Frontal cortex (tissue), 4 donors: ENCODE results near the gene MOB2. TPM values are rescaled to one million over a fixed set of nuclear protein-coding genes. Genes with fewer than 3 reads are reported as not detected.
"Not testable (repeated sequence)": the region's sequence is repeated elsewhere in the genome, so short reads cannot be mapped to it uniquely, and the experiment has no call there.

Experiments
- DNase-seq, 2 donors: peaks; one replicate each; pipeline ENCODE4 v3.0.0; 2012; ENCODE audit warnings: low spot score in 2 of 2
- FAIRE-seq: peaks from 2 replicates; lab custom pipeline; 2012; peaks lifted over from hg19 to GRCh38; lab: Jason Lieb, UNC
- total RNA-seq: library from RNA; depleted of rRNA; stranded (reverse); fragments of >200 nt; gene quantifications from one replicate; pipeline ENCODE4 v1.2.3, GENCODE V29; 2014
- donor health status: control.
- donor health status: control.
- donor health status: control.

The MOB2 gene
- total RNA-seq, 1 donor from 2014 or later: 15.1 TPM

DNA sequence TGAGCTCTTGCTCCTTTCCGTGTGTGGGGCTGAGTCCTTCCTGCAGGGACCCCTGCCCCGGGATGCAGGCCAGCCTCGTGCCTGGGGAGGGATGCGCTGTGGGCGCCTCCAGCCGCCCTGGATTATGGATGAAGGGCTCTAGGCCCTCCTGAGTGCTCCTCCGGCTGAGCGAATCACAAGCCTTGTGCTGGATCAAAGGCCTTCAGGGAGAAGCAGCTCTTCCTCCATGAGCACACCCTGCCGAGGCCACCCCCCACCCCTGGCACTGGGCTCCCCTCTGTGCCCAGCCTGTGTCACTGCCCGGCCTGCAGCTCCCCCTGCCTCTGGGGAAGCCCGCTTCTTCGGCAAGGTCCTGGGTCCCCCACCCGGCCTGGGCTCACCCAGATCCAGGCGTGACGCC, 53.0 kb downstream of the MOB2 start:
- DNase-seq (no peak), FAIRE-seq (no peak)

DNA sequence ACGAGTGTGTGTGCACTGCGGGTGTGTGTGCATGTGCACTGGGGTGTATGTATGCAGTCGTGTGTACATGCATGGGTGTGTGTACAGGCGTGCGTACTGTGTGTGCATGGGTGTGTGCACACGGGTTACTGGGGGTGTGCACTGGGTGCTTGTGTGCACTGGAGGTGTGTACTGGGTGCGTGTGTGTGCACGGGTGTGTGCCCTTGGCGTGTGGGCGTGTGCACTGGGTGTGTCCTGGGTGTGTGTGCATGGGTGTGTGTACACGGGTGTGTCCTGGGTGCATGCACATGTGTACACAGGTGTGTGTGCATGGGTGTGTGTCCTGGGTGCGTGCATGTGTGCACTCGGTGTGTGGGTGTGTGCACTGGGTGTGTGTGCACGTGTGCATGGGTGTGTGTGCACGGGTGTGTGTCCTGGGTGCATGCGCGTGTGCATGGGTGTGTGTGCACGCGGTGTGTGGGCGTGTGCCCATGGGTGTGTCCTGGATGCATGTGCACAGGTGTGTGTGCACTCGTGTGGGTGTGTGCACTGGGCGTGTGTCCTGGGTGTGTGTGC, 57.7 kb downstream of the MOB2 start:
- no peak for DNase-seq
- no peak for FAIRE-seq

DNA sequence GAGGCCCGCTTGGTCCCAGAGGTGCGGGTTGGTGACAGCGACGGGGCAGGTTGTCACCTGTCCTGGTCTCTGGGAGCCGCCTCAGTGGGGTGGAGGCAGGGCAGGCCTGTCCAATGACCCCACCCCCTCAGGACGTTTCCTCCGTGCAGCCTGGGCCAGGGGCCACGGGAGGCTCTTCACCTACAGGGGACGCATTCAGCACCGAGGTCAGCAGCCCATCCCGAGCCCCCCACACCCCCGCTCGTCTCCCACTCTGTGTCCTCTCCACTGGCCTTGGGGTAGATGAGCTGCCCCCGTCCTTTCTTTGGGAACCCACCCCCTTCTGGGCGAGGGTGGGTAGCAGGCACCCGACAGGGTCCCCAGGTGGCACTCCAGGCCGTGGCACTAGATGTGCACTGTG, 61.1 kb downstream of the MOB2 start:
- no peak for FAIRE-seq
- DNase-seq: no peak

DNA sequence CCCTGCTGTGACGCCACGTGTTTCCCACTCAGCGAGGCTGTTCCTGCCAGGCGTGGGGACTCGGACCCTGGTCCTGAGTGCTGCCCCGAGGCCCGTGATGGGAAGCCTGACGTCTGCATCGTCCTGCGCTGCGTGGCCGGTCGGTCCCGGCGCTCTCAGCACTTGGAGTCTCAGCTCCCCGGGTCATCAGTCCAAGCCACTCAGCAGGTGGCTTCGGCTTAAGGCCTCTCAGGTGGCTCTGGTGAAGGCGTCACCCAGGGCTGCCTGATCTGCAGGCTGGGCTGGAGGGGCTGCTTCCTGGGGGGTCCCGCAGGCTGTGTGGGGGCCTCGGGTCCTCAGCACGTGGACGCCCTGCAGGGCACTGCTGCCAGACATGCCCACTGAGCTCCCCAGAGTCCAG, 61.6 kb downstream of the MOB2 start:
- DNase-seq (no peak), FAIRE-seq (no peak)

DNA sequence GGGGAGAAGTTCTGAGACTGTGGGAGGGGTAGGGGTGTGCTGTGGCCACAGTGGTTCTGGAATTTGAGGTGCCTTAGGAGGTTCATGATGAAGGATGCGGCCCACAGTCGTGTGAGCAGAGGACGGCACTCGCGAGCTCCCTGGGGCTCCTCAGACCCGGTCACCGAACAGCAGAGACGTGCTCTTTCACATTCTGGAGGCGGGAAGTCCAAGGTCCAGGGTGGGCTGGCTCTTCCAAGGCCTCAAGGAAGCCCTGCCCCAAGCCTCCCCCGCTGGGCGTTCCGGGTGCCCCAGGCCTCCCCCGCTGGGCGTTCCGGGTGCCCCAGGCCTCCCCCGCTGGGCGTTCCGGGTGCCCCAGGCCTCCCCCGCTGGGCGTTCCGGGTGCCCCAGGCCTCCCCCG, 63.2 kb downstream of the MOB2 start:
- FAIRE-seq, DNase-seq: not testable (repeated sequence)

DNA sequence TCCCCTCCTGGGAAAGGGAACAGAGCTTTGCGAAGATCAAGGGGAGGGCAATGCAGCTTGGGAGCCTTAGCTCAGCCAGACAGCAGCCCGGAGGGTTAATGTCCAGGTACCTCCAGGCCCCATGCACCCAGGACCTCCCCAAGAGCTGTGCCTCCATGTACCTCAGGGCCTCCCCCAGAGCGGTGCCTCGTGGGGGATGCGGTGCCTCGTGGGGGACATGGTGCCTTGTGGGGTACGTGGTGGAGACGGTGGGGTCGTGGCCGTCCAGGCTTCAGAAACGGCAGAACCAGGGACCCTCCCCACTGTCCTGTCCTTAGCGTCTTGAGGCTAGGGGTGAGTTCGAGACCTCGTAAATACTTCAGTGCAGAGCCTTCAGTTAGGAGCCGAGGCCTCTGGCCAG, 63.6 kb downstream of the MOB2 start:
- FAIRE-seq: no peak
- no peak for DNase-seq

DNA sequence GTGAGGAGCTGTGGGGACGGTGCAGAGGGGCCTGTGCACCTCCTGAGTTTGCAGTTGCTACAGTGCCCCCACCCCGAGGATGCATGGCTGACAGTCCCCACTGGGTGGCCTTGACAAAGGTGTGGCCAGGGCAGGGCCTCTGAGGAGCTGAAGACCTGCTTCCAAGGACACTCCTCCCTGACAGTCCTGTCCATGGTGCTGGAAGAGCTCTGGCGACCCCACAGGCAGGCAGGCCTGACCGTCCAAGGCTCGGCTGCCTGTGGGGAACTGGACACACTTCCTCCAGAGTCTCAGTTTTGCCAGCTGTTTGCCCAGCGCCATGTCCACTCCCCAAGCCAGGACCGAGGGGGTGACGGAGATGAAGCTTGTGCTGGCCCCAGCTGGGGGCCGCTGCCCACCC, 64.1 kb downstream of the MOB2 start:
- no peak for DNase-seq
- FAIRE-seq: no peak

DNA sequence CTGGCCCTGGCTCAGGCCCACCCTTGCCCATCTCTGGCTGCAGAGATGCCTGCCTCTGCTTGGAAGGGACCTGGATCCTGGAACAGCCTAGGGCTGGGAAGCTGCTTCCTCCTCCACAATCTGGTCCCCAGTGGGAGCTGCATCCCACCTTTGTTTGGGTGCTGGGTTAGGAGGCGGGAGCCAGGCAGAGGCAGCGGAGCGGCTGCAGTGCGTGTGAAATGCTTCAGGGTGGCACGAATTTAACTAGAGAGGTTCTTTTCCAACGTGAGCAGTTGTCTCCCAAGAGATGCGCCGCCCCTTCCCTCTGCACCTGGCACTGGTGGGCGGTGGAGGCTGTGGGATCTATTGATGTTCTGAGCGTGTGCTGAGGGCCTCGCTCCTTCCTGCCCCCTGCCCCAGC, 65.3 kb downstream of the MOB2 start:
- no peak for DNase-seq
- no peak for FAIRE-seq

DNA sequence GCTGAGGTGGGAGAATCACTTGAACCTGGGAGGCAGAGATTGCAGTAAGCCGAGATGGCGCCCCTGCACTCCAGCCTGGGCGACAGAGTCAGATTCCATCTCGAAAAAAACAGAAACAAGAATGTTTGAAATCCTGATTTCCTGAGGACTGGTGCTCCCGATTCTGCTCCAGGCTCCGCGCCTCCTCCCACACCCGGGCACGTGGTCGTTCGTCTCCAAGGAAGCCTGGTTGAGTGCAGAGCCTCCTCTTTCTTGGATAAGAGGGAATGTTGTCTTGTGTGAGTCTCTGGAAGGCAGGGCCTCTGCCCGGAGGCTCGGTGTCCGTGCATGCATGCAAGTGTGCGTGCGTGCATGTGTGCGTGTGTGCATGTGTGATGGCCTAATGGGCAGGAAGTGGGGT, 66.8 kb downstream of the MOB2 start:
- no peak for FAIRE-seq
- no peak for DNase-seq

Other genes starting within 250 kb of the MOB2 start
- gene TOLLIP, start 177.1 kb downstream of the MOB2 start, total RNA-seq: 18.8 TPM
- gene BRSK2, start 96.8 kb downstream of the MOB2 start, total RNA-seq: 35.9 TPM
- 4.1 TPM for gene DUSP8, start 85.5 kb upstream of the MOB2 start, total RNA-seq
- gene KRTAP5-1, start 98.5 kb upstream of the MOB2 start, total RNA-seq: not detected
- not detected for gene KRTAP5-2, start 111.5 kb upstream of the MOB2 start, total RNA-seq
- not detected for gene KRTAP5-3, start 121.7 kb upstream of the MOB2 start, total RNA-seq
- not detected for gene KRTAP5-4, start 135.4 kb upstream of the MOB2 start, total RNA-seq
- gene KRTAP5-5, start 143.0 kb upstream of the MOB2 start, total RNA-seq: not detected
- not detected for gene KRTAP5-6, start 210.4 kb upstream of the MOB2 start, total RNA-seq